NK-92 treated with Interleukin-12 subunit alpha and Interleukin-12 subunit beta, amount 100 ng/mL, for 24 hours (cell line): ENCODE data around the gene HTR4.
"Not testable (repeated sequence)": the region's sequence is repeated elsewhere in the genome, so short reads cannot be mapped to it uniquely, and the experiment has no call there.

Experiments used
- DNase-seq: peaks from one replicate; lab custom pipeline; 2025; lab: John Stamatoyannopoulos, UW

HTR4 gene

DNA sequence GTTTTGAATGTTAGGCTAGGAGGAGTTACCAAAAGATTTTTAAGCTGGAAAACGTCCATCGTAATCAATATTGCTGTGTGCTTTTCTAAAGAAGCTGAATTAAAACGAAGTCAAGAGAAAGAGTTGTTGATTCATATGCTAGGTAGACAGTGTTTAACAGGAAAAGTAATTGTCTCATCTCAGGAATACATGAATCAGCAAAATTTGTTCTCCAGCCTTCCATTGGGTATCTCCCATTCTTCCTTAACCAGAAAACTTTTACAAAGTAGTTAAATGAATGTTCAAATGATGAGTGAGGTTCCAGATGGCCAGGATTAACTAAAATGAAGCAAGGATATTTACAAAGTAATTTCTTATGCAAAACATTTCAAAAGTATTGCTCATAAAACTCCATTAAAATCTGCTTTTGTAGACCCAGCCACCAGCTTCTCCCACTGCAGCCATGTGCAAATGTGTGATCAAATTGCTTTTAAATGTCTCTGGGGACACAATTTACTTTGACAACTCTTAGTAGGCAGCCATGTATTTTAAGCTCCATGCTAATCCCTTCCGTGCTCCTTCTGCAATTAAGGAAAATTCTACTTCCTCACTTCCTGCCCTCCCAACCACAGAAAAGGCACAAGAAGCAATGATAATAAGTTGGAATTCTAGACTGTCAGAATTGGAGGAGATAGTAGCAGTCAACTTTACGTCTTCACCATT, 121.2 kb downstream of the HTR4 start:
- DNase-seq, result no peak

DNA sequence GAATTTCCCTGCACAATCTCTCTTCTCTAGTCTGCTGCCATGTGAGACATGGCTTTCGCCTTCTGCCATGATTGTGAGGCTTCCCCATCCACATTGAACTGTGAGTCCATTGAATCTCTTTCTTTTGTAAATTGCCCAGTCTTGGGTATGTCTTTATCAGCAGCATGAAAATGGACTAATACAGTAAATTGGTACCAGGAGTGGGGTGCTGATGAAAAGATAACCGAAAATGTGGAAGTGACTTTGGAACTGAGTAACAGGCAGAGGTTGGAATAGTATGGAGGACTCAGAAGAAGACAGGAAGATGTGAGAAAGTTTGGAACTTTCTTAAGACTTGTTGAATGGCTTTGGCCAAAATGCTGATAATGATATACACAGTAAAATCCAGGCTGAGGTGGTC, 124.9 kb downstream of the HTR4 start:
- not testable (repeated sequence) for DNase-seq

DNA sequence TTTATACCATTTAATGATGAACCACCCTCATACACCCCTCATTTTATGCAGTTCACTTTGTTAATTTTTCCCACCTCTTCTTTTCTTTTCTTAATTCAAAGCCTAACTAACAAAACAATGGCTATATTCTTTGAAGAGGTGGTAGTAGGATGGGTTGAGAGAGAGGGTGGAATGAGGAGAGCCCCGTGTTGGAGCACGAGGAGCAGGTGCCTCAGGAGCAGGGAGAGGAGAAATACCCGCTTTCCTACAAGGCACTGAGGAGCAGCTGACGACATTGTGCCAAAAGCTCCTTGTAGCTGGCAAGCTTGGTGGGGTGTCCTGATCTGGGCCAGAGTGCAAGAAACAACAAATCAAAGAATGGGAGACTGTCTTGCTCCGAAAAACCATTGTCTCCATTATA, 129.6 kb downstream of the HTR4 start:
- no peak for DNase-seq

DNA sequence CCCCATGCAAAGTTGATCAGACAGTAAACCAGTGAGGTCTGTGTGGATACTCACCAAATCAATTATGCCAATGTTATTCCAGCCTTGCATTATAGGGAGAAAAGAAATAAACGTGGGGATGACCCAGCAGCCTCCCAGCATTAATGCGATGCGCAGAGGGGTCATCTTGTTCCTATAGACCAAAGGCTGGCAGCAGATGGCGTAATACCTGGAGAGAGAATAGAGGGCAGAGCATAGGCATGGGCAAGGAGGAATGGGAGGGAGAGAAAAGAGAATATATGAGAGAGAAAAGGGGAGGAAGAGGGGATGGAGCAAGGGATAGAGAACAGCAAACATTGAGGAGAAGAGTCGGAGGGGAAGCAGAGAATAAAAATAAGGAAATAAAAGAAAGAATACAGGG, 131.2 kb downstream of the HTR4 start:
- no peak for DNase-seq

DNA sequence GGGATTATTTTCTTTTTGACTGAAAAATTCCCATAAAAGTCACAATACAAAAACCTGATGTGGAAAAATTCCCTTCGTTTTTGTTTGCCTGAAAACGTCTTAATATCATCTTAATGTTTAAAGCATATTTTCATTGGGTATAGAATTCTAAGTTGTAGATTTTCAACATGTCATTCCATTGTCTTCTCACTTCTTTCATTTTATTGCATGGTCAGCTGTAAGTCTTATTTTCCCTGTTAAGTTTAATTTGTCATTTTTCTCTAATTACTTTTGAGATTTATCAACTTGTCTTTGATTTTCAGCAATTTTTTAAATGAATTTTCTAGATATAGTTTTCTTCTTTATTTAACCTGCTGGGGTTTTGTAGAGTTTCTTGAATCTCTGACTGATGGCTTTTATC, 138.9 kb downstream of the HTR4 start:
- no peak for DNase-seq

DNA sequence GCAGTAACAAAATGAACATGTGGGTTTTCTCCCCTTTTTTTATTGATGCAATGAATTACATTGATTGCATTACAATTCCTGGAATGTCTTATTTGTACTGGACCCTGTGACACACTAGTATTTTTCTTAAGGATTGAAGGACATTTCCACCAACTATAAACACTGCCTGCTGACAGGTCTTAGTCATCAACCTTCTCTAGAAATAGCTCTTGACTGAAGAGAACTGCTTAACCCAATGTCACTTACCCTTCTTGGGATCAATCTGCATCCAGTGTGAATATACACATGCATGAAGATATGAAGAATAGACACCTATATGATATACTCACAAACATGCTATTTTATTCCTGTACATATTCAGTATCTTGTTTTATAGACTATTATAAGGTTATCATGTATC, 140.0 kb downstream of the HTR4 start:
- DNase-seq, result no peak

DNA sequence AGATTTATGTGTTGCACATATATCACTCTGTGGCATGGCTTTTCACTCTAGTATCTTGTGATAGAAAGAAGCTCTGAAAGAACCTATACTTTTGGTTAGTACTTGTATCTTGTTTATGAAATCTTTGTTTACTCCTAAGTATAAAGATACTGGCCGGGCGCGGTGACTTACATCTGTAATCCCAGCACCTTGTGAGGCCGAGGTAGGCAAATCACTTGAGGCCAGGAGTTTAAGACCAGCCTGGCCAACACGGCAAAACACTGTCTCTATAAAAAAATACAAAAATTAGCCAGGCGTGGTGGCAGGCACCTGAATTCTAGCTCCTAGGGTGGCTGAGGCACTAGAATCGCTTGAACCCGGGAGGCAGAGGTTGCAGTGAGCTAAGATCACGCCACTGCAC, 141.8 kb downstream of the HTR4 start:
- DNase-seq, result no peak

DNA sequence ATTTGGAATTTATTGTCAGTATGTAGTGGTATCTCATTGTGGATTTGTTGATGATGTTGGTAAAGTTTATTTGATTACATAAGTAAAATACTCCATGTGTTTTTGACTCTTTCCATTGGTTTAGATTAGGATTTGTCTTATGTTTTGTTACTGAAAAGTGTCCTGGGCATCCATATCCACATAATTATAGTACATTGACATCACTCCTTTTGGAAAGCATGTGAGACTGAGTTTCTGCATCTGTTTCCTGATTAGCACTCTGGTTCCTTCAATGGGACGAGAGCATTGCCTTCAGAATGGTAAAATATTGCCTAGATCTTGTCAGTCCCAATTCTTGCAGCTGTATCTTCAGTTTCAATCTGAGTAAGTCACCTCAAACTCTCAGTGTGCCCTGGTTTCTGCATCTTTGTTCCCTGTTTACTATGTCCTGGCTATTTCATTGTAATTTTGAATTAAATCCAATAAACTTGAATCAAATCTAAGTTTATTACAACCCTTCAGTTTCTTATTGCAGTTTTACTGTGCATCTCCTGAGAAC, 142.4 kb downstream of the HTR4 start:
- no peak for DNase-seq

DNA sequence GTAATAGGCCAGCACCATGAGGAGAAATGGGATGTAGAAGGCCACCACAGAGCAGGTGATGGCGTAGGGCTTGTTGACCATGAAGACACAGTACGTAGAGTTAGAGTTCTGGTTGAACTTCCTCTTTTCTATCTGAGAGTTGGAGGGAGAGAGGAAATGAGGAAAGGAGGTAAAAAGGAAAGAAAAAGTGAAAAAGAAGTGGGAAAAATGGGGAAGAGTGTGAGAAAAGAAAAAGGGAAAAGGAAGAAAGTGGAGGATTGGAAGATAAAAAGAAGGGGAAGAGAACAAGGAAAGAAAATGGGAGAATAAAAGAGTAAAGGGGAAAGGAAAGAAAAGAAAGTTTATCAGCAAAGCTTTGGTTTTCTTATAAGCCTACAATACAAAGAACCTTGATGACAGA, 144.4 kb downstream of the HTR4 start:
- DNase-seq, result no peak

DNA sequence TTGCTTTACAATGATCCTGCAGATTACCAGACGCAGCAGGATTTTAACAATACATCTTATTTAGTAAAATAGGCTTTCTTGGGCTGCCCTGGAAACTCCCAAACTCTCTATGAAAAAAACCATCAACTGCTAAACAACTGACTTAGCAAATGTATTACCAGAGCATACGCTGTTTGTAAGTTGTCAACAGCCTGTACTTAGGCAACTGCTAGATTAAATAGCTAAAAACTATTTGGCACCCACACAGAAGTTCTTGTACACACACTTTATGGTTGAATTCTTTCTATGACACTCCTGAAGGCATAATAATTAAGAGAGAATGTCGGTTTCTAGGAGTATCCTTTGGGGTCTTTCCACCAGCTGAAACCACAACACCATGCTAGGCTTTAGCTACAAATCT, 146.7 kb downstream of the HTR4 start:
- no peak for DNase-seq

DNA sequence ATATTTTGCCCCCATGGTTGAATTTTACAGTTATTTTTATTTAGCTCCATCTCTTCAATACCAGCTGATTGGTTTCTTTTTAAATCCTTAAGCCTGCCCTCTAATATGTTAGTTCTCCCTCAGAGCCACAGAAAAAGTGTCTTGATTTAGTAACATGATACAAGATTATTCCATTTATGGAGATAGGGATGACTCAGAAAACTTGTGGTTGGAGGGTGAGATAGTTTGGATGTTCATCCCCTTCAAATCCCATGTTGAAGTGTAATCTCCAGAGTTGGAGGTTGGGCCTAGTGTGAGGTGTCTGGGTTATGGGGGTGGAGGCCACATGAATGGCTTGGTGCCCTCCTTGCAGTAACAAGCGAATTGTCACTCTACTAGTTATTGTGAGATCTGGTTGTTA, 154.9 kb downstream of the HTR4 start:
- no peak for DNase-seq

DNA sequence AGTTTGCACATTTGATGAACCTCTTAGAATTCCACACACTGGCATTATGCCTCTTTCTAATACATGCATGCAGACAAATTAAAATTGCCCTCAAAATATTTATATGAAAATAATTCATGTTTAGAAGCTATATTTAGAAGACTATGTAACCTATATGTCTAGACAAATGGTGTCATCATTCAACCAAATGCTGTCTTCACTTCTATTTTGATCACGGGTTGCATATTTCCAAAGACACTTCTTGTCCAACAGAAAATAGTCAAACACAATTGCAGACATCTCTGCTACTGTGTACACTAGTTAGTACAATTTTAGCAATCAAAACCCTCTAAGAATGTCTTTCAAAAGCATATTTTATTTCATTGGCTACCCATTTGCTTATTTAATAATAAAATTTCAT, 156.6 kb downstream of the HTR4 start:
- DNase-seq, result no peak

DNA sequence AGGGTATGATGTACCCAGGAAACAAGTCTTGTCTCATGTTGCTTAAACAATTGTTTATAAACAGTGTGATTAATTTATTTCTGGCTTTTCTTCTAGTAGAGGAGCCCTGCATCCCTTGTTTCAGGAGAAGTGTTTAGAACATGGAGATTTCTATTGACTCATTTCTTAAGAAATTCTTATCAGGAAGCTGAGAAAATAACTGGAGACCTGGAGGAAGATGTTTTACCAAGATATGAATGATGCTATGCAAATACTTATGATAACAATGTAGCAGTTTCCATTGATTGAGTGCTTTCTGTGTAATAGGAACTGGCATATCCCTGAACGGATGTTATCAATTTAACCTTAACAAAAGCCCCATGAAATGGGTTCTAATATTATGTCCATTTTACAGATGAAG, 162.0 kb downstream of the HTR4 start:
- DNase-seq, result no peak

DNA sequence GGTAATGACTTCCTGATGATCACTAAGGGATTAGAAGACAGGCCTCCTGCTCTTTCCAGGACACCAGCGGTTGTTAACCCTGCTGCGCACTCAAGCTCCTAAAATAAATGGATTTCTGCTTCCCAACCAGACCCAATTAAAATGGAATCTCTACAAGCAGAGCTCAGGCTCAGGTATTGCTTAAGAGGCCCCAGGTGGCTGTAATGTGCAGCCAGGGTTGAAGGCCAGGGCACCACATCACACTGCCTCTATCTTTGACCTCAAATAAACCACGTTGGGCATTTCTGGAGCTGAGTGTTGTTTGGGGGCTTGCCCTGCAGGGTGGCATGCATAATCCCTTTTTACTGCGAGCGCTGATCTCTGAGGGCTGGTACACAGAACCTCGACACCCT, 162.5 kb downstream of the HTR4 start:
- no peak for DNase-seq

DNA sequence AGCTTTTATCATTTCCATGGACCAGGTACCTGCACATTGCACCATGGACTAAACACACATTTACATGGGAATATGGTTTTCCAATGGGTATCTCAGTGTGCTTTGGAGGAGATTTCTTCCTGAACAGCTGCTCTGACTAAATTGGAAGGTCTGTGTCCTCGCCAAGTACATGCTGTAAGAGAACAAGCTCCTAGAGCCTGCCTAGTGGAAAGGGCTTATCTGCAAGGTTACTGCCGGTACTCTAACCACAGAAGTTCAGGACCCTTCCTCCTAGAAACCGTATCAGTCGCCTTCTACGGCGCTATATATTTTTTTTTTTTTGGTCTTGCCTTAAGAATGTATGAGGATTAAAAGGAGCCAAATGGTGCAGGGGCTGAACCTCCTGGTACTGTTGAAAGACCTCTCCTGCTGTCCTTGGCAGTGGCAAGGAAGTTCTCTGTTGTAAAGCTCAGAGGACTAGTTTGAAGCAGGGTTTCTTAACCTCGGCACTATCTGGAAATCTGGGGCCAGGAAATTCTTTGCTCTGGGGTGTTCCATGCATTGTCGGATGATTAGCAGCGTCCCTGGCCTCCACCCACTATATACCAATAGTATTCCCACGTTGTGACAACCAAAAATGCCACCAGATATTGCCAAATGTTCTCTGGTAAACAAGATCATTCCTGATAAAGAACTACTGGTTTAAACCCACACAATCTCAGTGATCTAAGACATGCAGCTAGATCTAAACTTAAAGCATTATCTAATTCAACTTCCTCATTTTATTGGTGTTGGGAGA, 163.1 kb downstream of the HTR4 start:
- DNase-seq, result no peak

DNA sequence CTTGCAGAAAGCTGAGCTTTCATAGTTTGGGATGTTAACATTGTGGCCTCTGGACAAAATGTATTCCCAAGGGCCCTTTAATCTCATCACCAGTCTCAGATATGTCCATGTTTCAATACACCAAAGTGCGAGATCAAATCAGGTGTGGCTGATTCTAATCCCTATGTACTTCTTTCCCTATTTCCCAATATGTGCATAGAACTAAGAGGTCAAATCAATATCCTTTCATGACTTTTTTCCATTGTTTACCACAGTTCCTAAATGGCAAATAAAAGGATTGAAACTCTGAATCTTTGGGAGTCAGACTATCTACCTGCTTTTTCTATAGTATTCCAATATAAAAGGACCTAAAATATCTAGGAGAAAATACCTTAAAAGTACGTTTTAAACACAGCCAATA, 165.6 kb downstream of the HTR4 start:
- no peak for DNase-seq

DNA sequence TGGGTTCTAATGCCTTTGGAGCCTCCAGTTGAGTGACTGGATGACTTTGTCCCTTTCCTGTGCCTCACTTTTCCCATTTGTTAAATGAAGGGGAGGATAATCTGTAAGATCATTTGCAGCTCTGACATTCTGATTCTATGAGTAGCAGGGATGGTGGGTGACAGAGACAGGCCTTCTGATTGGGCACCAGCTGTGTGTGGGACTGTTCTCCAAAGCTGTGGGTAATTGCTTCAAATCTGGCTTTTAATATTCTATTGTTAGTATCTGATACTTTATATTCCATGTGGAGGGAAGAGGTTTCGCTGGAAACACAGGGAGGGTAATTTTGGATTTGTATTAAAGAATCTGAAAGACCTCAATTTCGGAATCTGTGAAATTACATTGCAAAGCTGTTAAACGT, 167.9 kb downstream of the HTR4 start:
- DNase-seq, result no peak

DNA sequence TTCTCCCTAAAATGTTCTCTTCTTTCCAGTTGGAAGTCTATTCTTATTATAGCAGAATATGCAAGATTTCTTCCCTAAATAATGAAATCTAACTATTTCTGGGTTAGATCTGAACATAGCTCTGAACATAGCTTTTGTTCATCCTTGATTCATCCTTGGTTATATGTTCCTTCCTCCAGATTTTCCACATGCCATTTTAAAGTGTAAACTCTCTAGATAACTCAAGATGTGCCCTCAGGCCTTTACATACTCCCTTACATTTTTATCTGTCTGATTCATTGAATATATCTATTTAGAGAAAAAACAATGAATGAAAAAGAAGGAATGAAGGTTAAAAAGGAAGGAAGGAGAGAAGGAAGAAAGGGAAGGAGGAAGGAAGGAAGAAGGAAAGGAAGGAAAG, 169.7 kb downstream of the HTR4 start:
- no peak for DNase-seq

DNA sequence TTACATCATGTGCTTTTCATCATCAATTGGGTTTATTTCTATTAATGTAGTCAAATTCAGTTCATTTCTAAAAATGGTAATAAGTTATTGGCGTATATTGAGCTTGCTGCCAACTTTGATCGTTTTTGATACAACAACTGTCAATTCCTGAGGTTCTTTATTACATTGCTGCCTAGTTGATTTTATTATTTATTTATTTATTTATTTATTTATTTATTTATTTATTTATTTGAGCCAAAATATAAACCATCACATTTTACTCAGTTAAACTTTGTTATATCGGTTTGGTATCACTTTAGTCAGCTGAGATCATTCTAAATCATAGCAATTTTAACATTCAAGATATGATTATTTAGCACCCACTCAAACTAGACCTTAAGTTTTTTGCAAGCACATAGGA, 170.6 kb downstream of the HTR4 start:
- DNase-seq, result no peak

DNA sequence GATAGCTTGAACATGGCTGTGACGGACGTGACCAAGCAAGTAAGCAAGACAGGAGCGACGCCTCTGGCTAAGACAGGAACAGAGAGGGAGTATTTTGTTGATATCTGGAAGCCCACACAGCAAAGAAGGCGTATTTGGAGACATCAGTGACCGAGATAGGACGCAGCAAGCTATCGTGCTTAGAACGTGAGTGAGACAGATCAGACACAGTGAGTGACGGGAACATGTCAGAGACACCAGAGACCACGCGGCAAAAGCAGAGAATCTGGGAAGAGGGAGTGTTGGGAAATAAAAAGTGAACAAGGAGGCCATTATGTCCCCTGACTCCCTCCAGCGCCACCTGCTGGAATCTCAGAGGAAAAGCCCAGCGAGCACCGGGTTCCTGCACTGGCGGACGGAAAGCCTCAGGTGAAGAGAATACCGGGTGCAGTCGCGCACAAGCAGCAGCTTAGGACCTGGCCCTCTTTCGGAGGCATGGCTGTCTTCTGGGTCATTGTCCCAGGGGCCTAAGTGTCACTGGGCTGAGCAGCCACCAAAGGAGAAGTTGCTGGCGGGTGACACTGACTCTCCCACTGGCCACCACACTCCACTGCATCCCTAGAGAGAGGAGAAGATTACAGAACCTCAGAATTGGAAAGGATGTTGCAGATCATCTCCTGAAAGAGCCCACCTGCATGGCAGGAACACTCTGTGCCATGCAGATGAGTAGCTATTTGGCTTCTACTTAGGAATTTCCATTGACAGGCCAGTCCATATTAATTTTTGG, 171.4 kb downstream of the HTR4 start:
- DNase-seq, result no peak

DNA sequence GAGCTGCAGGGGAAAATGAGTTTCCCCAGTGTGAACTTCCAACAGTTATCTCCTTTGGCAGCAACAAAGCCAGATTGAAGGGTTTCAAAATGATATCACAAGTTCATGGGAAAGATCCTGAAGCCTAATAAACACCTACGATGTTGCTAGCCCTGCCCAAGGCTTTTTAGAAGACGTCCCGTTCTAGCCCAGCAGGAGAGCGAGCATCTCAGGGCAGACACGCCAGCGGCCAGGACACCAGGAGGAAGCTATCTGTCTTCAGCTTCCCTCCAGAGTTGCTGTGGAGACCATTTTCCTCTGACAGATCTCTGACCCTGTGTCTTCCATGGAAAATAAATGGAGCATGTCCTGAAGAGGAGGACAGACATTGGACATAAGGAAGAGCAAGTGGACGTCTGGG, 172.1 kb downstream of the HTR4 start:
- DNase-seq, result no peak

DNA sequence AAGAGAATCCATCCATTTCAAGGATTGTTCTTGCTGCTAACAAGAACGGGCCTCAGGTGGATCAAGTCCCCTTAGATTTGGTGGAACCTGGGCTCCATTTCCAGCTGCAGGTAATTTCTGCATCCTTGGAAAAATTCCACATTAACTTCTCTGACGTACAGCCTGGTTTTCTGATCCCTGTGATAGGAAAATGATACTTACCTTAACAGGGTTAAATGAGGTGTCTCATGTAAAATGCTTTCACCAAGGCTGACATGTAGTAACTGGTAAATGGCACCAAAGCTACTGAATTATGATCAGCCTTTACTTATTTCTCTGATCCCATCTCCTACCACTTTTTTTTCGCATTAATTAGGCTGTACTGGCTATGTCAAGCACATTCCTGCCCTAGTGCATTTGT, 176.9 kb downstream of the HTR4 start:
- DNase-seq, result no peak

DNA sequence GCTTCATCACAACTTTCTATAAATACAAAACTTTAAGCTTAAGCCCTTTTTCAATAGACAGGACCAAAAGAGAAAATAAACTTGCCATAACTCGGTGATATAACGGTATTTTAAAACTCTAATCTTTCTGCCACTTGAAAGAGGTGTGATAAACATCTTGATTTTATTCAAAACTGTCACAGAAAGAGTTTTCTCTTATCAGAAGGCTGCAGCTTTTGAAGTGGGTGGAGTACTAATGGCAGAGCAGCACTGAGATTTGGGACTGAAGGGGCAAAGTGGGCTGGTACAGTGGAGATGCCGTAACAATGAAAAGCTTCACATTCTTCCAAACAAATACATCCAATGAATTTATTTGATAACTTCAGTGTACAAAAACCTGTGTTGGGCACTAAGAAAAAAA, 178.0 kb downstream of the HTR4 start:
- no peak for DNase-seq
